NCI-H510A (cell line): ENCODE measurements around the gene CTPS2.

Experiments used
- DNase-seq: peaks from one replicate; lab custom pipeline; 2025; lab: John Stamatoyannopoulos, UW

CTPS2 gene

DNA sequence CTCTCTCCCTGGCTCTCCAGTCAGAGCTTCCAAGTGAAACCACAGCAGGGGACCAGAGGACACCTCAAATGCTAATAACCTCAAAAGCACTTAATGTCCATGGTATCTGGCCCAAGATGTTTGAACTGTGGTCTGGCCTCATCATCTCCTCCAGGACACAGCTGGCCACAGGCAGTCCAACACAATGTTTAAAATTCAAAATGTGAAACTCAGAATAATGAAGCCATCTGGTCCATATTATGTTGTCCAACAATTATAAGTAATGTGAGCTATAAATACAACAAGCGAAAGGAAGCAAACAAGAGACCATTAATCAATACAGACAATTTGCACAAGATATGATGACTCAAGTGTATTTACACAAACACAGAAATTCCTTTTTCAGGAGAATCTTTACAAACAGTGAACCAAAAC, 153.3 kb downstream of the CTPS2 start:
- DNase-seq = no peak

GRCh38 chrX:16558489-16558888, 154.0 kb downstream of the CTPS2 start:
- DNase-seq = no peak

DNA sequence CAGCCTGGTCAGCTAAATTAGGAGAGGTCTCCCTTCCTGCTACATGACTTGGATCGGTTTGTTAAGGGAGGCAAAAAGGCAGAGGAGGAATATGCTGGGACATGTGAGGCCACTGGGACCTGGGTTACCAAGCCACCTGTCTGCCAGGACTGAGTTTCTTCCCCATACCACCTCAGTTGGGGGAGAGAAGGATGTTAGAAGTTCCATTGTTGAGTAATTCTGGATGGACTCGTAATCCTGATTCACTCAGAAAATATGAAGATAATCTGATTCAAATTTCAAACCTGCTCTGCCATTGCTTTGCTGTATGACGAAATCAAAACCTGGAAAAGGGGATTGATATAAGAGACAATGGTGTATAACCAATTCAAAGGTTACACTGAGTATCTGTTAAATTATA, 159.9 kb downstream of the CTPS2 start:
- DNase-seq = no peak

GRCh38 chrX:16547644-16548043, 164.8 kb downstream of the CTPS2 start:
- no peak for DNase-seq

- DNase-seq = no peak
These were observed 167.5 kb downstream of the CTPS2 start for GRCh38 chrX:16544969-16545368.
